Stimulated activated CD8-positive, alpha-beta memory T cell treated with anti-CD3 and anti-CD28 coated beads, Interleukin-4, amount 100 ng/mL, for 4 hours (primary cell): ENCODE data around the gene FHIT.

ENCODE experiments used
- DNase-seq, 2 donors: peaks; one replicate each; pipeline ENCODE4 v3.0.0-alpha.2; 2020; ENCODE audit warnings: low read depth in 2 of 2, low spot score in 1 of 2

Gene FHIT

GRCh38 chr3:60198179-60198720 is 1053.0 kb downstream of the FHIT start:
- DNase-seq, result no peak

DNA sequence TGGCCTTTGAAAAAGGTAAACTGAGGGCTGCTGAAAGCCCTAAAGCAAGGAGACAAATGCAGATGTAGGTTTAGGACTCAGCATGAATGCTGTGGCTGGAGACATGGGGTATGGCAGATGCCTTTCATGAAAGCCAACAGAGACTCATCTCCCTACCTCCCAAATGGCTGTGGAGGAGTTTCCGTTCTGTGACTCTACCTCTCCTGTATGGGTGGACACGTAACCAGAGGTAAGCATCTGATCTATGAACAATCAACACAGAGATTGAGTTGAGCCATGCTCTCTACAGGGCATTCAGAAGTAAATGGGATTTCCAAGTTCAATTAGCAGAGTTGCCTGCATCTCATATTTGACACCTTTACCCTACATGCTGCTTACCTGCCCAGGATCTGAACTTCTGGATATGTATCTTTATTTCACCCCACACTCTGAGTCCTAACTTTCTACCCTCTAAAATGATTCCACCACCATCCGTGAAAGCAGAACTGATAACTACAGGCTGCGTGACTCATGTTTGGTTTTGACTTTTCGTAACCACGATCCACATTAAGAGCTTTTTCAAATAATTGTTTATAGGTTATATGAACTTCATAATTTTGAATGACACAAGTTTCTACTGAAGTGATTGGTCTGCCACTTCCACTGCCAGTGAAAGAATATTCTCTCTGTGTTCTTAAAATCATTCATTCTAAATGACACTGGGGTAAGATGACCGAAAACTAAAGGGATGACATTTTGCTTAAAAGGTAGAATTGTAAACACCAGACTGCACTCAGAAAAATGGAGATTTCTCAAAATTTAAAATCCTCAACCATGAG is 1058.7 kb downstream of the FHIT start:
- no peak for DNase-seq

DNA sequence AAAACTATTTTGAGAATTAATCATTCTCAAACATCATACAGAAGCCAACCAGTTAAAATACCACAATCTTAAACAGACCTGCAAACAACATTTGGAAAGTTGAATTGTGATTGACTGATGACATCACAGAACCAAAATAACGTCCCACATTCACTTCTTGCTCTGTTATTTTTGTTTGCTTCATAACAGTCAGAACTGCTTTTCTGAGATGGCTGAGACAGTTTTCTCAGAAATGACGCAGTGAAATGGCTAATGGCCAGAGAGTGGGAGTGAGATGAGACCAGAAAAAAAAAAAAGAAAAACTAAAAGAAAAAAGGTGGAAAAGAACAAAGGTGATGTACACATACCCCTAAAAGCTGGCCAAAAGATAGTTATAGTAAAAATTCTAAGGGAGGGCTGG is 1061.2 kb downstream of the FHIT start:
- no peak for DNase-seq

GRCh38 chr3:60189304-60189703 is 1061.9 kb downstream of the FHIT start:
- DNase-seq, result no peak

- DNase-seq, result no peak
These were observed 1062.4 kb downstream of the FHIT start for GRCh38 chr3:60188803-60189202.

- no peak for DNase-seq
These were observed 1063.9 kb downstream of the FHIT start for GRCh38 chr3:60187343-60187742.

GRCh38 chr3:60186359-60186758 is 1064.9 kb downstream of the FHIT start:
- no peak for DNase-seq

DNA sequence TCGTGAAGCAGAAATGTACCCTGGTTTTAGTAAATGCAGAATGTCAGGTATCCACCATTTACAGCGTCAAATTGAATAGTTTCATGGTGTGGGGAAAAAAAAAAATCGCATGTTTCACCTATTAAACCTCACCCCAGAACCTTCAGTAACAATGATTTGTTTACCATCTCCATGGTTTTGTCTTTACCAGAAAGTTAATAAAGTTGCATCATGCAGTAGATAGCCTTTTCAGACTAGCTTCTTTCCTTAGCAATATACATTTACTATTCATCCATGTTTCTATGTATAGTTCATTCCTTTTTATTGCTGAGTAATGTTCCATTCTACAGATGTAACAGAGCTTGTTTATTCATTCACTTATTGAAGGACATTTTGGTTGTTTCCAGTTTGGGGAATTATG is 1066.1 kb downstream of the FHIT start:
- no peak for DNase-seq

GRCh38 chr3:60182697-60183096 is 1068.6 kb downstream of the FHIT start:
- DNase-seq, result no peak

GRCh38 chr3:60178931-60179653 is 1072.2 kb downstream of the FHIT start:
- no peak for DNase-seq

- no peak for DNase-seq
These were observed 1073.5 kb downstream of the FHIT start for GRCh38 chr3:60177726-60178125.

- no peak for DNase-seq
These were observed 1074.6 kb downstream of the FHIT start for GRCh38 chr3:60176614-60177013.

- DNase-seq, result no peak
These were observed 1075.6 kb downstream of the FHIT start for GRCh38 chr3:60175680-60176079.

- no peak for DNase-seq
These were observed 1081.5 kb downstream of the FHIT start for GRCh38 chr3:60169755-60170154.

GRCh38 chr3:60167186-60167585 is 1084.1 kb downstream of the FHIT start:
- no peak for DNase-seq

DNA sequence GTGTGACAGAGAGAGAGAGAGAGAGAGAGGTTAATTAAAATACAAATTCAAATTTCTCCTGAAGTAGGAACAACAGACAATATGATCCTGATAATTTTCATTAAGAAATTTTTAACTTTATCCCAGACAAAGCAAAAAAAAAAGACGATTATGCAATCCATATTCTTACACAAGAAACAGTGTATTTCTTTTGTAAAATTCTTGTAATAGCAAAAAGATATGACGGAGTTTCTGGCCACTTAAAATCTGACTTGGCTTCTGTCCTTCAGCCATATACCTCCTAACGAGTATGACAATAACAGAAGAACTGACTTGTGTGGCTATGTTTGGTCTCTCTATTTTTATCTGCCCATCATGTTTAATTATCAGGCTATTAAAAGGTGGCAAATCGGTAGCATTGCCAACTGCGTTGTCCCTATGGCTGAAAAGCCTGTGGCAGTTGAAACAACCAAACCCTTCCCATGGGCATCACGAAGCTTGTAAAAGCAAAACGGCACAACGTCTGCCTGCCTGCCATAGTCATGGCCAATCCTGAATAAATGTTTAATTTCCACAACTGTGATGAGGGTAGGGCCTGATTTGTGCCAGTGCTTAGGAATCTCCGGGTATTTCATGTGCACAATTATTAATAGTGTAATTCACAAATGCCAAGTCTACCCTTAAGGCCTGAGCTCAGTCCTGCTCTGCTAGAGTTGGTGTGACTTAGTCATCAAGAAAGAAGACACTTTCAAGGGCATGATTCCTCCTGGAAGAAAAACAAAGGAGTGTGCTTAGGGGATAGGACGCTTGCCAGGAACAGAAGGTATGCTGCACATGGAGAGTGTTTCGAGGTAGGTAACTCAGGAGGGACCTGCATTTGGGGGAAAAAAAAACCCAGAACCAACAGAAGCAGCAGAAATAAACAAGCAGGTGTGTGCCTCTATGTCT is 1090.2 kb downstream of the FHIT start:
- no peak for DNase-seq

DNA sequence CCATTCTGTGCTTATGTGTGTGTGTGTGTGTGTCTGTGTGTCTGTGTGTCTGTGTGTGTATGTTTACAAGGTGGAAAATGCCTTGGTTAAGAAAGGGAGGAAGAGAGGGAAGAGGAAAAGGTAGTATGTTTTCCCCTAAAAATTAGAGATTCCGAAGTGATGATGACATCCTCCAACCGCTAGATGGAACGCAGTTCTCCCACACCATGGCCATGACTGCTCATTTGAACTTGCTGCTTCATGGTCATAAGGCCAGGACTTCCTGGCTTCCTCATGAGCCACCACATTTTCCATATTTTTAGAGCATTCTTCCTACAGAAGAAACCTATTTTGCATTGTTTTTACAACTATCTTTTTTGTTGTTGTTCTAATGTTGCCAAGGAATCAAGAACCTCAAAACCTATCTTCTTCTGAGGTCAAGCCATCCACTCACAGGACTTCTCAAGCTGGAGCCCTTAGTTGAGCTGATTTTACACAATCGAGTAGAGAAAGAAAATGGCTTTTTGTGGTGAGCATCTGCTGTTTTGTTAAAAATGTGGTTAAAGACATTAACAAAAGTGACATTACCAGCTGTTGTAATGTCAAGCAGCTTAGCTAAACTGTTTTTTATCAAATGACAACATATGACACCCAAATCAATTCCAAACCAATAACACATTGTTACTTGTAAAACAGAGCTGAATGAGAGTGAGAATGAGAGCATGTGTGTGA is 1091.0 kb downstream of the FHIT start:
- no peak for DNase-seq

- DNase-seq, result no peak
These were observed 1093.2 kb downstream of the FHIT start for GRCh38 chr3:60158035-60158434.

DNA sequence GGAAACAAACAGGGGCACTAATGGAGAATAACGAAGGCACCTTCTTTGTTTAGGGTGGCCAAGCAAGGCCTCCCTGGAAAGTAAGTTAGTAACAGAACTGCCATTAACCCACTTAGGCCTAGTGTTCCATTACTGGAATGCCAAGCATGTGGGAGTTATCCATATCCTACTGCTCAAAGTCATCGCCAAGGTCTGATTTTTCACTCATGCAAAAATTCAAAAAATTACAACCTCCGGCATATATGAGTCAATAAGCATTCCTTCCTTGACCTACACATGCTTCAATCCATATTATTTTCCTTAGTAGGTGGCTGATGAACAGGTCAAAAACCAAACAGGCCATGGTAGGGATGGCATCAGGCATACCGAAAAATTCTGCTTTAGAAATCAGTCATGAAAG is 1097.2 kb downstream of the FHIT start:
- no peak for DNase-seq

DNA sequence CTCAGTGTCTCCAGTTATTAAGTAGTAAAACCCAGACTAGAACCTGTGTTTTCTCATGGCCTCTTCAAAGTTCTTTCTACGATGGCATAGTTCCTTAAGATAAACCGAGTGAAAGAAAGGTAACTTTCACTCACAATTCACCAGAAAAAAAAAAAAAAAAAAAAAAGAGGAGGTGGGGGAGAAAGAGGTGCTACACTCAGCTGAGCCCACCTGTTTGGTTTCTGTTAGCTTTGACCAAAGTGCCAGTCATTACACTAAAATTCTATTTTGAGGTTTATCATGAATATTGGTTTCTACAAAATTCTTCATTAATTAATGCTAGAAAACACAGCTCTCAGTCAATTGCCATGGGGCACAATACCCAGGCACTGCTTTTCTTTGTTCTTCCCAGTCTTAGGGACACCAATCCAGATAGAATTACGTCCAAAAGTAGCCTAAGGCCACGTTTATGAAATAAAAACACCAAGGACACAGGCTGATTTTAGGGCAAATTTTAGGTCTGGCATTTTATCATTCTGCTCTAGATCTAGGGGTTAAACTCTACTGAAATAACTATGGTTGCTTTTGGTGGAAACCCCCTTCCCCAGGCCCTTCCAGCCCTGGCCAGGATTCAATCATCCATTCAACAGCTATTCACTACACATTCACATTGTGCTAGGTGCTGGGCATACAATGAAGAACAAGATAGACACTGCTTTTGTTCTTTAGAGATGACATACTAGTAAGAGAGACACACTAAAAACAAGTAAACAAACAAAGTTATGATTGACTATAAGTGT is 1097.8 kb downstream of the FHIT start:
- no peak for DNase-seq
